ENCODE data around the gene KCNK18. TPM values are rescaled to one million over a fixed set of nuclear protein-coding genes. Genes with fewer than 3 reads are reported as not detected.

KCNK18 gene
- total RNA-seq, 1 donor from 2014 or later = not detected

DNA sequence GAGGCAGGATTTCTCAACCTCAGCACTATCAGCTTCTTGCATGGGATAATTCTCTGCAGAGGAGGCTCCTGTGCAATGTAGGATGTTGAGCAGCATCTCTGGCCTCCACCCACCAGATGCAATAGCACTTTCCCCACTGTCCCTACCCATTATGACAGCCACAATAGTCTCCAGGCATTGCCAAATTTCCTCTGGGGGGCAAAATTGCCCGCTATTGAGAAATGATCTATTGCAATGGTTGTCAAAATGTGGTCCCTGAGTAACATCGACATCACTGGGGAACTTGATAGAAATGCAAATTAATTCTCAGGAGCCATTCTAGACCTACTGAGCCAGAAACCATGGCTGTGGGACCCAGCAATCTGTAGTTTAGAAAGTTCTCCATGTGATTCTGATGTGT is 7.0 kb downstream of the KCNK18 start:
- DNase-seq (no peak), ATAC-seq (no peak)
- Histone ChIP-seq H3K9me3 (no peaks in the 10 kb centered on the region), H3K27me3 (peaks cover 6% of the 10 kb centered on the region), H3K4me3 (no peak overlapping the region), H3K36me3 (no peaks in the 10 kb centered on the region), H3K27ac (no peak overlapping the region), H3K4me1 (no peaks in the 10 kb centered on the region)
- TF ChIP-seq, protein P1, sequence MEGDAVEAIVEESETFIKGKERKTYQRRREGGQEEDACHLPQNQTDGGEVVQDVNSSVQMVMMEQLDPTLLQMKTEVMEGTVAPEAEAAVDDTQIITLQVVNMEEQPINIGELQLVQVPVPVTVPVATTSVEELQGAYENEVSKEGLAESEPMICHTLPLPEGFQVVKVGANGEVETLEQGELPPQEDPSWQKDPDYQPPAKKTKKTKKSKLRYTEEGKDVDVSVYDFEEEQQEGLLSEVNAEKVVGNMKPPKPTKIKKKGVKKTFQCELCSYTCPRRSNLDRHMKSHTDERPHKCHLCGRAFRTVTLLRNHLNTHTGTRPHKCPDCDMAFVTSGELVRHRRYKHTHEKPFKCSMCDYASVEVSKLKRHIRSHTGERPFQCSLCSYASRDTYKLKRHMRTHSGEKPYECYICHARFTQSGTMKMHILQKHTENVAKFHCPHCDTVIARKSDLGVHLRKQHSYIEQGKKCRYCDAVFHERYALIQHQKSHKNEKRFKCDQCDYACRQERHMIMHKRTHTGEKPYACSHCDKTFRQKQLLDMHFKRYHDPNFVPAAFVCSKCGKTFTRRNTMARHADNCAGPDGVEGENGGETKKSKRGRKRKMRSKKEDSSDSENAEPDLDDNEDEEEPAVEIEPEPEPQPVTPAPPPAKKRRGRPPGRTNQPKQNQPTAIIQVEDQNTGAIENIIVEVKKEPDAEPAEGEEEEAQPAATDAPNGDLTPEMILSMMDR (IDR thresholded peaks at IDR 0.05) = no peak
- intact Hi-C loops (cut with DNase I) = no loop called here

DNA sequence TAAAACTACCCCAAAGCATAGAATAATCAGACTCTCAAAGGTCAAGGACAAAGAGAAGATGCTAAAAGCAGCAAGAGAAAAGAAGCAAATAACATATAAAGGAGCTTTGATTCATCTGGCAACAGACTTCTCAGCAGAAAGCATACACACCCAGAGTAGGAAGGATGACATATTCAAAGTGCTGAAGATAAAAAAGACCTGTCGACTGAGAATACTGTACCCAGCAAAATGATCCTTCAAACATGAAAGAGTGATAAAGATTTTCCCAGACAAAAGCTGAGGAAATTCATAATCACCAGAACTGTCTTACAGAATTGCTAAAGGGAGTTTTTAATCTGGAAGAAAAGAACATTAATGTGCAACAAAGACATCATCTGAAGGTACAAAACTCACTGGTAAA is 14.9 kb downstream of the KCNK18 start:
- H3K27me3 ChIP-seq = peaks cover 28% of the 10 kb centered on the region
- no peak overlapping the region for H3K27ac ChIP-seq
- H3K4me1 ChIP-seq = peaks cover 9% of the 10 kb centered on the region
- H3K36me3 ChIP-seq = no peaks in the 10 kb centered on the region
- ATAC-seq (no peak), DNase-seq (no peak)
- intact Hi-C loops (cut with DNase I) = no loop called here
- no peaks in the 10 kb centered on the region for H3K9me3 ChIP-seq
- H3K4me3 ChIP-seq = no peak overlapping the region
- TF ChIP-seq, protein P1 (IDR thresholded peaks at IDR 0.05) = no peak

DNA sequence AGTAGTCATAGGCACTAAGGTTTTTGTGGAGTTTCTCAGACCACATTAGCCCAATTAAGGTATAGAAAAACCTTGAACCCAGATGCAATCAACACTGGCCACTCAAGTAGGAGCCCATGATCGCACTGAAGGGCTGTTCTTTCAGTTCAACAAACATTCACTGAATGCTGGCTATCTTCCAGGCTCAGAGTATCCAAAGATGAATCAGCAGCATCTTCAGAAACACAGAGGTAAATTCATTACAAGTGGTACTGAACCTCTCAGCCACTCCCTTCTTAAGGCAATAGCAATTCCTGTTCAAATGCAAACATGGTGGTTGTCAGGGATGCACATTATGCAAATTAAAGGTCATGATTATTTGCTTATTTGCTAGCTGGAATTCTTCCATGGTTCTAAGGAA is 17.1 kb downstream of the KCNK18 start:
- H3K36me3 ChIP-seq = no peaks in the 10 kb centered on the region
- TF ChIP-seq, protein P1 (IDR thresholded peaks at IDR 0.05) = no peak
- H3K4me1 ChIP-seq = peaks cover 13% of the 10 kb centered on the region
- DNase-seq = no peak
- intact Hi-C loops (cut with DNase I) = no loop called here
- no peaks in the 10 kb centered on the region for H3K9me3 ChIP-seq
- H3K4me3 ChIP-seq = no peak overlapping the region
- no peak overlapping the region for H3K27ac ChIP-seq
- peaks cover 30% of the 10 kb centered on the region for H3K27me3 ChIP-seq
- no peak for ATAC-seq

DNA sequence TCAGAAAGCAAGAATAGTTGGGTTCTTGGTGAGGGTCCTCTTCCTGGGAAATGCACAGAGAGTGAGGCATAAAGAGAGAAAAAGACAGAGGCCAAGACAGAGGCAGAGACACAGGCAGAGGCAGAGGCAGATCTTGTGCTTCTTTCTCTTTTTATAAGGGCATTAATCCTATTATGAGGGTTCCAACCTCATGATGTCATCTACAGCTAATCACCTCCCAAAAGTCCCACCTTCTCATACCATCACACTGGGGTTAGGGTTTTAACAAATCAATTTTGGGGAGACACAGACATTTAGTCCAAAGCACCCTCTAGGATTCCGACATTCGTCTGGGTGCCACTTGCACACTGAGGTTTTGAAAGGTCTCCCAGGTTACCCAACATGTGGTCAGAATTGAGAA is 17.8 kb downstream of the KCNK18 start:
- H3K4me3 ChIP-seq = no peak overlapping the region
- H3K36me3 ChIP-seq = no peaks in the 10 kb centered on the region
- DNase-seq (no peak), ATAC-seq (no peak)
- TF ChIP-seq, protein P1 (IDR thresholded peaks at IDR 0.05) = no peak
- H3K9me3 ChIP-seq = no peaks in the 10 kb centered on the region
- H3K27me3 ChIP-seq = peaks cover 30% of the 10 kb centered on the region
- peaks cover 13% of the 10 kb centered on the region for H3K4me1 ChIP-seq
- no peak overlapping the region for H3K27ac ChIP-seq
- intact Hi-C loops (cut with DNase I) = no loop called here

DNA sequence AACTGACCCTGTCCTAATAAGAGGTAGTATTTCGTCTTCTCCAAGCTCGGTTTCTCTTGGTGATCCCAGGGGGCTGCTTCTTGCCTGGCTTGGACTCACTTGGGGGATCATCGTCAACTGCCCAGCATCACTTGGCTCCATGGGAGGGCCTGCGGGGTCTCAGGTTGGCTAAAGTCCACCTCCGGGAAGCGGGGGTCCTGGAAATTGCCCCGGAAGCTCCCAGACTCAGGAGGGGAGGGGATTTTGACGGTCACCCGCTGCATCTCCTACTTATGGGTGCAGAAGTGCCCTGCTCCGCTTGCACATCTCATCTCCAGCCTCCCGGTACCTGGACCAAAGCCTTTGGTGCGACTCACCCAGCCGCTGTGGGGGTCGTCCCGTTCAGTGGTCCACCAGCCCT is 18.7 kb downstream of the KCNK18 start:
- no peak for ATAC-seq
- Histone ChIP-seq H3K9me3 (no peaks in the 10 kb centered on the region), H3K4me3 (no peak overlapping the region)

More for the DNA sequence above, 18.7 kb downstream of the KCNK18 start:
- H3K27me3 ChIP-seq = peaks cover 26% of the 10 kb centered on the region
- H3K27ac ChIP-seq = no peak overlapping the region
- no peak for DNase-seq
- TF ChIP-seq, protein P1 (IDR thresholded peaks at IDR 0.05) = no peak
- peaks cover 13% of the 10 kb centered on the region for H3K4me1 ChIP-seq
- H3K36me3 ChIP-seq = no peaks in the 10 kb centered on the region
- intact Hi-C loops (cut with DNase I) = no loop called here
